ENCODE results near the gene FLNA. TPM values are rescaled to one million over a fixed set of nuclear protein-coding genes. Genes with fewer than 3 reads are reported as not detected.
"Not testable (repeated sequence)": the region's sequence is repeated elsewhere in the genome, so short reads cannot be mapped to it uniquely, and the experiment has no call there.

FLNA gene
- total RNA-seq, 1 experiment from 2014 or later, result 375 TPM

DNA sequence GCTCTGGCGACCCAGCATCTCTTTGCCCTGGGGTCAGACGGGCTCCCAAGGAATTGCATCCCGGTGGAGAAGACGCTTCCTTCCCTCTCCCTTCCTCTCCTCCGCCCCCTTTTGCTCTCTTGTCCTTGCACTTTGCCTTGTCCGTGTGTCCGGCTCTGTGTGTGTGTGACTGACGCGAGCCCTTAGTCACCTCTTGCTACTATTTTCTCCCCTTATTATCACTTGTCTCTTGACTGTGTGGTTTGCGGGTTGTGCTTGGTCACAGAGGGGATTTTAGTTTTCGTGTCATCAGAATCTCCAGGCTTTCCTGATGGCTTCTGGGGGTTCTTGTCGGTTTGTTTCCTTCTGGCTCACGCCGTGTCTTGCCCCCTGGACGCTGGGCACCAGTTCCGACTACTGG lies 31.4 kb downstream of the FLNA start:
- not testable (repeated sequence) for DNase-seq (ENCODE audit: low read depth)

DNA sequence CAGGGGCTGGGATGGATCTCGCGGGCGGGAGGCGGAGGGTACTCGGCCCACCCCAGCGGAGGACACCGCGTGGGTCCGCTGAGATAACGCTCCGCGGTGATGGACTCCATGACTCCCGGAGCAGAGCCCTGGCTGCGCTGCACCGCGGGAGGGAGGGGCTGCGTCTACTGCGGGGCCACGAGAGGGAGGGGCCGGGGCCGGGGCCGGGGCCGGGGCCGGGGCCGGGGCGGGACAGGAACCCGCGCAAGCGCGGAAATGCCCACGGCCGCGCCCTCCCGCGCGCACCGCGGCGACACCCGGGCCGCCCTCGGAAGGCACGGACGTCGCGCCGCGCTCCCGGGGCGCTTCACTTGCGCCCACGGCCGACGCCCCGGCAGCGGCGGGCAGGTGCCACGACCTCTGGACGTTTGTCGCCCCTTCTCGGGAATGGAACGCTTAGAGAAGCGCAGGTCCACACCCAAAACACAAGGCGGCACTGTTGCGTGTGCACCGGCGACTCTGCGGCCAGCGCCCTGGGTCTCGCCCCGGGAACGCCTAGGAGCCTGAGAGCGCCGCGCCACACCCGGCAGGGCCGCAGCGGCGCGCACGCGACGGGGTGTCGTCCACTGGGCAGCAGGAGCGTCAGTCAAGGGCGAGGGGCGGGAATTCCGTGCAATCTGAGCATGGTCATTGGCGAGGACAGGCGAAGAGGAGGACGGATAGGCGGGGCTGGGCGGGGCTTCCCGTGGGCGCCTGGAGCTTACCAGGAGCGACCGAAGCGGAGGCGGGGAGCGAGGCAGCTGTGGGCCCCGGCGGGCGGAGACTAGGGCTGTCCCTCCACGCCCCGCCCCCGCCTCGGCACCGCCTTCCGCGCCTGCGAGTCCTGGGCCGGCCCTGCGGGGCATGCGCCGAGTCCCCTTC lies 32.8 kb downstream of the FLNA start:
- not testable (repeated sequence) for DNase-seq (ENCODE audit: low read depth)

DNA sequence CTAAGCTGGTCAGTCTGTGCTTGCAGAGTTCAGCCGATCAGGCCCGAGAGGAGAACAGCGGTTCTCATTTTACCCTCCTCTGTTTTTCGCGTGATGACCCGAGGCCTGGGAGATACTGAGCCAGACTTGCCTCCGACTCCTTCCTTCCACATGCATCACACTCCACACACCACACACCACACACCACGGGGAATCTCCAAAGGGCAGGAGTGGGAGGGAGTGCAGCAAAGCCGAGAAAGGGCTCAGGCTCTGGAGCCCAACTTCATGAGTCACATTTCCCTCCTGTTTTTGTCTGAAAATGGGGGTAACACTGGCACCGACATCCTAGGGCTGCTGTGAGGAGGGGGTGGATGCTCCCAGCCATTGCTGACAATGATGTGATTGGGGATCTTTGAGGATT lies 39.9 kb downstream of the FLNA start:
- DNase-seq (ENCODE audit: low read depth), result no peak

DNA sequence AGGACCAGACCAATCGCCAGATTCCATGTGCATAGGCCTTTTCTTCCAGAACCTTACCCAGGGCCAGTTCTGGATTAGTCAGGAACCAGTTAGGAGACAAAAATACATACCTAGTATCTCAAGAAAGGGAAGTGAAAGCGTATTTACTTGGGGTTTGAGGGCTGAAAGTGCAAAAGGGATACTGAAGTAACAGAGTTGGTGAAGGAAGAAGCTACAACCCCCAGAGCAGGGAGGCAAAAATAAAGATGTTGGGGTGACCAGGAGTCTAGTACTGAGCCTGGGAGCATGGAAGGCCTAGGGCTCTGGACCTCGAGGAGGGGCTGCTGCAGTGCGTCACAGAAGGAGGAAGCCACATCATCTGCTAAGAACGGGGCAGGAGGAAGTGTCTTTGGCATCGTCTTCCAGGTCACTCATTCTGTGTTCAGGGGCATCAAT lies 40.6 kb downstream of the FLNA start:
- DNase-seq (ENCODE audit: low read depth), result no peak

DNA sequence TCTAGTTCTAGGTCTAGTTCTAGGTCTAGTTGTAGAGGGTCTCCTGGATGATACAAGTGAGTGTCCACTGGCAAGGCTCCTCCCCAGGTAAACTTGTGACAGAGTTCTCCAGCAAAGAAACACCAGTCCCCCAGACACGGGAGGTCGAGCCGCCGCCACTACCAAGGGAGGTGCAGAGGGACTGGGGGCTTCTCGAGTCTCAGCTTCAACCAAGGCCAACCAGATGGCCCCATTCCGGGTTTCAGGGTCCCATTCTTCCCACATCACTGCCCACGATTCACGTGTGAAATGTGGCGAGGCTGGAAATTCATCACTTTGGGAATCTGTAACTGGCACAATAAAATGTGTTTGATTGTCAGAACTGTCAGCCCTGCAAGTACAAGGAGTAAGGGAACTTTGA lies 41.3 kb downstream of the FLNA start:
- no peak for DNase-seq (ENCODE audit: low read depth)

DNA sequence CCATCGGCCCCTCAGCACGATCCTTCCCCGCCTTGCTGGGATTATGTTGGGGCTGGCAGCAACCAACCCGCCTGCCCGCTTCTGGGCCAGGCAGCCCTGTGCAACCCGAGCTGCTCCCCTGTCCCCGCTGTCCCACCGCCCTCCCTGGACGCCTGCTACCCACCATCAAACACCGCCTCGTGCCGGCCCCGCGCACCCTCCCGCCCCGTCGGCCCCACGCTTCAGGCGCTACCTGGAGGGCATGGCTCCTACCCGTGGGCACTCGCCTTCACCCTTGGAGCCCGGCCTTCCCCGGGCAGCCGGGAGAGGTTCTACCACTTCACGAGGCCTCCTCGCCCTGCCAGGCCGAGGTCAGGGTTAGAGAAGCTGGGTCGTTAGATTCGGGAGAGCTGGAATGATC lies 41.9 kb downstream of the FLNA start:
- DNase-seq (ENCODE audit: low read depth), result no peak

DNA sequence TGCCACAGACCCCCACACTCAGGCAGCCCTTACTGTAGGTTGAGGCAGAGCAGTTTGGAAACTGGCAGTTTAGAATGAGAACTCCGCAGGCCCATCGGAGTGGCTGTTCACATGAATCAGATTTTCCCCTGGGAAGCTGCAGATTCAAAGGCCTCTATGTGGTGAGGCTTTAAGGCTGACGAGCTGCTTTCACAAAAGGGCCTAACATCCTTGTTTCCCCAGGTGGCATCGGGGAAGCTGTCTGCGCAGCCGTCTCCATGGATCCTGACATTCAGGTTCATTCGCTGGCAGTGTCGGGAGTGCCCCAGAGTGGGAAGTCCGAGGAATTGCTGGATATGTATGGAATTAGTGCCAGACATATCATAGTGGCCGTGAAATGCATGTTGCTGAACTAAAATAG lies 45.1 kb downstream of the FLNA start:
- DNase-seq (ENCODE audit: low read depth), result no peak

DNA sequence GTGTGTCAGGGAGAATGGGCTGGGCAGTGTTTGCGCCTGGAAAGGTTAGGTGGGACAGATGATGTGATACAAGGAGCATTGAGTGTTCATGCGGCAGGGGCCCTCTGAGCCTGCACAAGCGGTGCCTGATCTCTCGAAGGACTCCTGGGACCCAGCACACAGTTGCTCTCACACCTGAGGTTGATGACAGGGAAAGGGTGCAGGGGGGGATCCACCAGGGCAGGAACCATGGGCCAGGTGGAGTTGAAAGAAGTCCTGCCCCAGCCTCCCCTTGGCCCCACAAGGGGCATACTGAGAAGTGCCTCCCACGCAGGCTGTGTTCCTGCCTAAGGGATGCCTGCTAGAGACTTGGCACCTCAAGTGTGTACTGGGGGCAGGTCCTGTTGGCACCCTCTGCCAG lies 45.8 kb downstream of the FLNA start:
- no peak for DNase-seq (ENCODE audit: low read depth)

DNA sequence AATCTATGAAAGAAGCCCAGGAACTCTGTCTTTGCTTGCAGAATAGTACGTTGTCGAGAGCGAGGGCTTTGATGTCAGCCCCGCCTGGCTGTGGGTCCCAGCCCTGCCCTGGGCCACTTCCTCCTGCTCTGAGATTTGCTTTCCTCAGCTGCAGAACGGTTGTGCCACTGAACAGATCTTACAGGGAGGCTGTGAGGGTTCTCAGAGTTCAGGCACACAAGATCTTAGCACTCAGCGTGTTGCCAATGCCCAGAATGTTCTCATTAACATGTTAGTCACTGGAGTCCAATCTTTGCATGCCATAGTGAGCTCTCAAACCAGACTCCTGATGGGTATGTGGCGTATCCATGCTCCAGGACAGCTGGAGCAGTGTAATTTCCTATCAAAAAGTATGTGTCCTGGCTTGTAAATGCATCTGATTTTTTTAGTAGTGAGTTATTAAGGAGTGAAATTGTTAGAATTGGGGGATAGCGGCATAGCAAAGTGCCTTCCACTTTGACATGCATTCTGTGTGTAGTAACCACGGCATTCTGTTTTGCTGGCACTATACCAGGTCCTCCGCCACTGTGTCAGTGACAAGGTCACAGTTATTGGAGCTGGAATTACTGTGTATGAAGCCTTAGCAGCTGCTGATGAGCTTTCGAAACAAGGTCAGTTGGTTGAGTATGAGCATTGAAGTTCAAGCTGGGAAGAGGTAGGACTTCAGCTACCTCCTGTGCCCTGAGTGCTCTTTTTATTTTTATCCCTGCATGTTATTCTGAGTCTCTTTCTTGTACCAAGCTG lies 47.2 kb downstream of the FLNA start:
- DNase-seq (ENCODE audit: low read depth), result no peak

DNA sequence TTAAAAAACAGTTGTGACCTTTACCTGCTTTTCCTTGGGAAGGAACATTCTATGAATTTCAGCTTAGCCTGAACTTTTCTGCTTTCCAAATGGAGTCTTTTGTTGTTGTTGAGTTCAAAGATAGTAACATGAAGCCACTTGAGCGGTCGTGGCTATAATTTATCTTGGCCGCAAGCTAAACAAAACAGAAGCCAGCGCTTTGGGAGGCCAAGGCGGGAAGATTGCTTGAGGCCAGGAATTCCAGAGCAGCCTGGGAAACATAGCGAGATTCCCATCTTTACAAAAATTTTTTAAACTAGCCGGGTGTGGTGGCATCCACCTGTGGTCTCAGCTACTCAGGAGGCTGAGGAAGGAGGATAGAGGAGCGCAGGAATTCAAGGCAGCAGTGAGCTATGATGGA lies 48.9 kb downstream of the FLNA start:
- peak; percentile 52 for DNase-seq (ENCODE audit: low read depth)

DNA sequence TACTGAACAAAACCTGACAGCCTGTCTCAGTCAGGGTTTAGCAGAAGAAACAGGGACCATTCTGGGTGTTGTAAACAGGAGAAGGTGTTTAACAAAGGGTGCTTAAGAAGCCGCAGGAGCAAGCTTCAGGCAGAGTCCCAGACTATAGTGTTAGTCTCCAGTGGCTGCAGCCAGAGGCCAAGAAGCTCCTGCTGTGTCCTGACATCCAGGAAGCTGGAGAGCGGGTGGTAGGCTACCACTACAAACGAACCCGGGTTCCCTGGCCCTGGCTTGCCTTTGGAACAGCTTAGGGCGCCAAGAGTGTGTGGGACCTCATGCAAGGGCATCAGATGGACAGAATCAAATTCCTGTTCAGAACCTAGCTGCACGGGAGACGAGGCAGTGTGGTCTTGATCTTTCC lies 50.9 kb downstream of the FLNA start:
- no peak for DNase-seq (ENCODE audit: low read depth)

DNA sequence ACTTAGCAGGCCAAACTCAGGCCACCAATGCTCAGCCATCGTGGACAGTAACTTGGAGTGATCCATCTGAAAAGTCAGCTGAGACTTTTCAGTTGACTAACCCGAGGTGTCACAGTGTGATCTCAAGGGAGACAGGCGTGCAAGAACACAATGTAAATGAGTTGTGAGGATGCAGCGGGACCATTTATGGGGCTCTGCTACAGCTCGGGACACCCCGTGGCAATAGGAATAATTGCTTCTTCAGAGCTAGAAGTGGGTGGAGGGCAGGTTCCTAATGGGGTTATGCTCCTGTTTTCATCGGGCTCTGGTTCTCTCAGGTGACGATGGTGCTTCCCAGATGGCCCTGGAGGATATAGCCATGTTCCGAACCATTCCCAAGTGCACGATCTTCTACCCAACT lies 51.5 kb downstream of the FLNA start:
- no peak for DNase-seq (ENCODE audit: low read depth)

DNA sequence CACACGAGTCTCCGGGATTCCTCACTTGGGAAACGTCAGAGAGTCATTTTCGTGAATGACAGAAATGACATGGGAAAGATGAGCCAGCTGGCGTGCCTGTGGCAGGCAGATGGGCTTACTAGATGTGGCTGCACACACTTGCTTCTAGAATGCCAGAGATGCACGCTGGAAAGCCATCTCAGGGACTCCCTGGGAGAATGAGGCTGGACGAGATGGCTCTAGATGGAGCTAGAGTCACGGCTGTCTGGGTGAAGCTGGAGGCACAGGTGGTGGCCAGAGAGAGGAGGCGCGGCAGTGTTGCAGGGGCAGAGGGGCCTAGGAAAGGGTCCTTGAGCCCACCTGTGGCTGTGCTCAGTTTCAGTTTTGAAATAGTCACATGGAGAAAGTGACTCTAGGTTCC lies 52.8 kb downstream of the FLNA start:
- no peak for DNase-seq (ENCODE audit: low read depth)

DNA sequence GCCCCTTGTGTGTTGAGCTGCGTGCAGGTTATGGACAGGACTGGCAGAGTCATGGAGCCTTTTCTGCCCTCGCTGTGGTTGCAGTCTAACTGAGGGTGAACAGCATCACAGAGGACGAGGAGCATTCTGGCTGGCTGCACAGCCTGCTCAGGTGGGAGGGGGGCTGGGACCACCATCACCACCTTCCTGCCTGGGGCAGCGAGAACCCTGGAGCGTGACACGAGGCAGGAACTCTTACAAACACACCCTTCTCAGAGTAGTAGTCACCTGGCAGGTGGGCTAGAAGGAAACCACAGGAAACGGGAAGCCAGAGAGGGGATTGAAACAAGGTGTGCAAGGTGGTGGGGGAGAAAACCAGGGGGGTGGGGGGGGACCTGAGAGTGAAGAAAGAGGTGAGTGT lies 53.3 kb downstream of the FLNA start:
- no peak for DNase-seq (ENCODE audit: low read depth)

DNA sequence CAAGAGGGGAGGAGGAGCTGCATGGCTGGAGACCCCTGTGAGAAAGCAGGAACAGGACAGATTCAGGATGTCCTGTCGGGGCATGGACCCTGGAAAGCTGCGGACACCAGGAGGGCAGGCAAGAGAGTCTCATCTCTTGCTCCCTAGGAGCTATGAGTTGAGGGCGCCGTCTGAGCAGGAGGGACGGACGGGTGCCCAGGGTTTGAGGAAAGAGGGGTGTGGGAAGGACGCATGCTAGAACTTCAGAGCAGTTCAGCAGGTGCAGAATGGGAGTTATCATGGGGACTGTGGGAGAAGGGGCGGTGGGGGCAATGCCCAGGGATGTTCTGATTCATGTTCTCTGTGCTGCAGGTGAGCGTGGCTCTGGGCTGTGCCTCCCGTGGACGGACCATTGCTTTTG lies 54.0 kb downstream of the FLNA start:
- no peak for DNase-seq (ENCODE audit: low read depth)

DNA sequence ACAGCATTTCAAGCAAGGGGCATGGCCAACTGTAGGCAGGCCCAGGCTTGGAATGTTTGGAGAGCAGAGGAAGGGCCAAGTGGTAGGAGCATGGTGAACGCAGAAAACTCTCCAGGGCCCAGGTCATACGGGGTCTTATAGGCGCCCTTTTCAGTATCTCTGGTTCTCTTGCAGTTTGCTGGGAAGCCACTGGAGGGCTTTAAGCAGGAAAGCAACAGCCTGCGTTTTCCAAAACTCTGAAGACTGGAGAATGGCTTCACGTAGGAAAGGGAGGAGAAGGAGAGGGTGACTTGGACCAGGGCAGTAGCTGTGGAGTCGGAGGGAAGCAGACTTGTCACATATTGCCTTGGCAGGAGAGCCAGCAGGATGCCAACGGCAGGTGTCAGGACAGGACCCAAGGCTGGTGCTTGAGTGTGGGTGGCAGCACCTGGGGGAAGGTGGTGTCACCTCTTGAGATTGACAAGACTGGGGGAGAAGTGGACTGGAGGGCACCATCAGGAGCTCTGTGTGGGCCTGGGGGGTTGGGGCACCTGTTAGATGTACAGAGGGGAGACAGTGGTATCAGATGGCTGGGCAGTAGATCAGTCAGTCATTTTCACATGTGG lies 56.9 kb downstream of the FLNA start:
- peak; percentile 12 for DNase-seq (ENCODE audit: low read depth)

DNA sequence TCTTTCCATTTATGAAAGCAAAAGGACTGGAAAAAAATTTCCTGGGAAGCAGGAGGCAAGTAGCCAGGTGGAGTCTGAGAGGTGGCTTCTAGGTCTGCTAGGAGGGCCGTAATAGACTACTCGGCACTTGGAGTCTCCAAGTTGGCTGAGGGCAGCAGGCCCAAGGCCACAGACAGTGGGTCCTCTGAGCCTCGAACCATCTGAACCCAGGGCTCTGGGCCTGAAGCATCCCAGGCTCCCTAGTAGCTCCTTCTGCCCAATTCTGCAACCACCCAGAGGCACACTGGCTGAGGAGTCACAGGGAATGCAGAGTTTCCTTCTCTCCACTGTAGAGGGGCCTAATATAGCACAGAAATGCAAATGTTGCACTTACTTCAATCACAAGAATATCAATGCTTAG lies 59.0 kb downstream of the FLNA start:
- no peak for DNase-seq (ENCODE audit: low read depth)

DNA sequence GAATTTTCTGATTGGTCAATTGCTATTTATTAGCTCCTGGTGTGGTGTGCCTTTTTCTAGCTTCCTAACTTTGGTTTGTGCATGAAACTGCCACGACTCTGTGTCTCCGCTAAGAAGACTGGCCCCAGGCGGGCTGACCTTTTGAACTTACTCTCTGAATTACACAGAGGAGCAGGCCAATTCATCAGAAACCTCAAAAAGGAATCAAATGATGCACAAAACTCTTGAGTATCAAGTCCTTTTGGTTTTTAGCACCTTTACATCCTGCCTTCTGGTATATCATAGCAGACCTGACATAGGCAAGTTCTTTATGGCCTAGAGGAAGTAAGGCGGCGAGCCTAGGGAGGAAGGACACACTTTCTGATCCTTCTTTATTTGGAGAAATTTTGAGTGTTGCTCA lies 61.3 kb downstream of the FLNA start:
- DNase-seq (ENCODE audit: low read depth), result peak; percentile 10

DNA sequence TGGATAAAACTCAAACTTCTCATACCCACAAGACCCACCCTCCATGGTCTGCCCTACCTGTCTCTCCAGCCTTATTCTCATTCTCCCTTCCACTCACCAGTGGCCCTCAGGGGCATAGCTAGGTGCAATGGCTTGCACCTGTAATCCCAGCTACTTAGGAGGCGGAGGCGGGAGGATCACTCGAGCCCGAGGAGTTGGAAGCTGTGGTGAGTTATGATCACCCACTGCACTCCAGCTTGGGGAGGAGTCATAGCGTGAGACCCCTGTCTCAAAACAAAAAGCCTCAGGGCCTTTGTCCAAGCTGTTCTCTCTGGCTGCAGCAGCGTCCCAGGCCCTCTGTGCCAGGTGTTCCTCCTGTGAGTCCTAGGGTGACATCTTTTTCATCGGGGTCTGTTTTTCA lies 62.3 kb downstream of the FLNA start:
- no peak for DNase-seq (ENCODE audit: low read depth)

DNA sequence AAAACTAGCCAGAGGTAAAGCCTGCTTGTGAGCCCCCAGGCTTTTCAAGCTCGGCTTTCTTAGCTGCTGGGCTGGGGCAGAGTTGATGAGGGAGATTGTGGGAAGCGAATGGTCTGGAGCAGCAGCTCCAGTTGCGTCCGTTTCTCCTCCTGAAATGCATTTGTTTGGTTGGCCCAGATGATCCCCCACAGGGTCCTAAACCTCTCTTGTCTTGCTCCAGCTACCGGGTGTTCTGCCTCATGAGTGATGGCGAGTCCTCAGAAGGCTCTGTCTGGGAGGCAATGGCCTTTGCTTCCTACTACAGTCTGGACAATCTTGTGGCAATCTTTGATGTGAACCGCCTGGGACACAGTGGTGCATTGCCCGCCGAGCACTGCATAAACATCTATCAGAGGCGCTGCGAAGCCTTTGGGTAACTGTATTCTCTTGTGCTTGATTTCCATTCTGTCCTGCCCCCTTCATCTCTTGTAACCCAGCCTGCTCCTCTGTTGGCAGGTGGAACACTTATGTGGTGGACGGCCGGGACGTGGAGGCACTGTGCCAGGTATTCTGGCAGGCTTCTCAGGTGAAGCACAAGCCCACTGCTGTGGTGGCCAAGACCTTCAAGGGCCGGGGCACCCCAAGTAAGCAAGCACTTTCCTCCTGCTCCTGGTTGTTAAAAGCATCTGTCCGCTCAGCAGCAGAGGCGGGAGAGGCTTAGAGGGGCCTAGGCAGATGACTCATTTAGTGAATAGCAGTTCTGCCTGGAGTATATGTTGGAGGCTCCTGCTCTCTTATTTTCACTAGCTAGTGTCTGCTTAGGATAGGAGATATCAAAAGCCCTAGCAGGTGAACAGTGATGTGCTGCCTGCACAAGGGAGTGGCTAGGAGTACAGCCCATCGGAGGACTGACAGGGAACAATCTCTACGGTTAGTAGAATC lies 63.6 kb downstream of the FLNA start:
- DNase-seq (ENCODE audit: low read depth), result no peak

DNA sequence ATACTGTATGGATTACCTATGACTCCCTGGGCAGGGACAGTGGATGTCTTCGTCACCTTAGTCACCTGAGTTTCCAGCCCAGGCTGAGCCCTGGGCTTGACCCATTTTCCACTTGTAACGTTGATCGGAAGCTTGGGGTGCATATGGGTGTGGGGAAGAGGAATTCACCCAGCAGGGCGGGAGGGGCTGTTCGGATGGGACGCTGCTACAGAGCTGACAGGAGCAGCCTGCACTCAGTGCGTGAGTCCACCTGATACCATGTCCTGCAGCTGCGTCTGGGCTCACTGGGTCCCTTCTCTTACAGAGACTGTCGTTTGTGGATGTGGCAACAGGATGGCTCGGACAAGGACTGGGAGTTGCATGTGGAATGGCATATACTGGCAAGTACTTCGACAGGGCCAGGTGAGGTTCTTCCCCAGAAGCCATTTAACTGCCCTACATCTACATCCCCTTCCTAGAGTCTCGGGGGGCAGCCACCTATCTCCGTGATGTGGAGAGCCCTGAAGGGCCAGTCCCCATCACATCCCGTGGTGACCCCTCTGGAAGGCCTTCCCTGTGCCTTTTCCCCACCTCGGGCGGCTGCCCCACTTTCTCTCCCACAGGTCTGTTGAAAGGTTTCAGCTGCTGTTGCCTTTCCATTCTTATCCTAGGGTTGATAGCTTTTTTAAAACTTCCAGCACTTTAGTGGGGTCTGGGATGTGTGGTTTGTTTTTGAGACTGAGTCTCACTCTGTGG lies 65.2 kb downstream of the FLNA start:
- no peak for DNase-seq (ENCODE audit: low read depth)

Data from RPMI7951 (cell line).